CD14-positive monocyte (primary cell): ENCODE measurements around the gene FSHR. TPM values are rescaled to one million over a fixed set of nuclear protein-coding genes. Genes with fewer than 3 reads are reported as not detected.

ENCODE experiments used
- DNase-seq, 3 donors: peaks; one replicate each; pipeline ENCODE4 v3.0.0-alpha.2; 2011 to 2022
- H2AFZ ChIP-seq: 2 replicates; pipeline ENCODE4 v1.6.0; 2012; ENCODE audit warnings: mild to moderate bottlenecking, low read depth, low read length, inconsistent platforms; ENCODE audit not compliant: insufficient read depth, poor library complexity, severe bottlenecking
- H3K27ac ChIP-seq, 2 donors: 1 replicate in 1 of 2; 2 replicates in 1 of 2; pipeline ENCODE4 v1.5.1; 2012 to 2013; ENCODE audit warnings: low read length in 2 of 2, control low read depth in 1 of 2, inconsistent platforms in 1 of 2, low read depth in 1 of 2, mild to moderate bottlenecking in 1 of 2
- H3K27me3 ChIP-seq, 2 donors: one replicate each; pipeline versions ENCODE4 v1.6.0 to v1.6.1; 2011 to 2013; ENCODE audit warnings: low read length in 2 of 2; ENCODE audit not compliant: control insufficient read depth in 2 of 2, insufficient read depth in 2 of 2
- H3K36me3 ChIP-seq, 2 donors: replicated peaks in 1 of 2; 1 replicate in 1 of 2; 2 replicates in 1 of 2; pipeline versions ENCODE4 v1.5.1 to v1.6.1; 2012 to 2013; ENCODE audit warnings: low read length in 2 of 2, control low read depth in 1 of 2, inconsistent platforms in 1 of 2, mild to moderate bottlenecking in 1 of 2; ENCODE audit not compliant: insufficient read depth in 2 of 2, control insufficient read depth in 1 of 2
- H3K4me1 ChIP-seq, 2 donors: 1 replicate in 1 of 2; 2 replicates in 1 of 2; pipeline versions ENCODE4 v1.5.1 to v1.6.1; 2012 to 2013; ENCODE audit warnings: low read length in 2 of 2, control low read depth in 1 of 2, inconsistent platforms in 1 of 2, mild to moderate bottlenecking in 1 of 2, moderate library complexity in 1 of 2; ENCODE audit not compliant: insufficient read depth in 2 of 2, control insufficient read depth in 1 of 2
- H3K4me2 ChIP-seq: replicated peaks from 2 replicates; pipeline ENCODE3; 2012; ENCODE audit warnings: low read length, moderate library complexity, mild to moderate bottlenecking; ENCODE audit not compliant: poor library complexity, severe bottlenecking; ENCODE audit errors: extremely low read depth
- H3K4me3 ChIP-seq, 3 experiments: fragments of 200-600 bp in 1 of 3; sonication (generic) in 1 of 3; replicated peaks in 1 of 3; 1 replicate in 2 of 3; 2 replicates in 1 of 3; pipeline ENCODE4 v1.5.1; 2011 to 2013; ENCODE audit warnings: low read length in 3 of 3, mild to moderate bottlenecking in 3 of 3, control low read depth in 2 of 3, low read depth in 2 of 3, inconsistent platforms in 1 of 3, moderate library complexity in 1 of 3
- H3K79me2 ChIP-seq: 2 replicates; pipeline ENCODE4 v1.6.0; 2012; ENCODE audit warnings: mild to moderate bottlenecking, control low read depth, inconsistent platforms, low read length, moderate library complexity; ENCODE audit not compliant: insufficient read depth
- H3K9ac ChIP-seq: 2 replicates; pipeline ENCODE4 v1.6.0; 2017; ENCODE audit warnings: low read length, mild to moderate bottlenecking; ENCODE audit not compliant: insufficient read depth, poor library complexity, severe bottlenecking
- H3K9me3 ChIP-seq, 2 donors: replicated peaks in 1 of 2; 1 replicate in 1 of 2; 2 replicates in 1 of 2; pipeline versions ENCODE4 v1.5.1 to v1.6.1; 2012 to 2013; ENCODE audit warnings: low read length in 2 of 2, control low read depth in 1 of 2; ENCODE audit not compliant: control insufficient read depth in 1 of 2, insufficient read depth in 1 of 2
- H4K20me1 ChIP-seq: 2 replicates; pipeline ENCODE4 v1.6.0; 2012; ENCODE audit warnings: mild to moderate bottlenecking, low read length, control low read depth, moderate library complexity; ENCODE audit not compliant: insufficient read depth
- H3K27ac Mint-ChIP-seq, 7 donors: one replicate each; pipeline ENCODE4 v1.8.0; 2020; ENCODE audit warnings: mild to moderate bottlenecking in 7 of 7, mixed read lengths in 7 of 7, moderate library complexity in 6 of 7, inconsistent platforms in 2 of 7
- H3K27me3 Mint-ChIP-seq, 3 donors: one replicate each; pipeline ENCODE4 v1.8.0; 2021 to 2022; ENCODE audit warnings: low read depth in 3 of 3, mild to moderate bottlenecking in 3 of 3, mixed read lengths in 3 of 3, moderate library complexity in 3 of 3, inconsistent platforms in 1 of 3
- H3K36me3 Mint-ChIP-seq, 2 donors: one replicate each; pipeline ENCODE4 v1.8.0; 2020; ENCODE audit warnings: mixed read lengths in 2 of 2, inconsistent platforms in 1 of 2, mild to moderate bottlenecking in 1 of 2
- H3K4me1 Mint-ChIP-seq: one replicate; pipeline ENCODE4 v1.8.0; 2020; ENCODE audit warnings: mild to moderate bottlenecking, mixed read lengths
- H3K4me3 Mint-ChIP-seq, 2 donors: one replicate each; pipeline ENCODE4 v1.8.0; 2020; ENCODE audit warnings: mild to moderate bottlenecking in 2 of 2, mixed read lengths in 2 of 2, moderate library complexity in 1 of 2
- H3K9me3 Mint-ChIP-seq, 7 donors: one replicate each; pipeline ENCODE4 v1.8.0; 2020 to 2022; ENCODE audit warnings: mixed read lengths in 7 of 7, mild to moderate bottlenecking in 6 of 7, moderate library complexity in 6 of 7, inconsistent platforms in 2 of 7
- CTCF ChIP-seq: fragments of 200-600 bp; IDR thresholded peaks from one replicate; pipeline ENCODE4 v1.8.0; 2022; ENCODE audit warnings: antibody characterized with exemption, mild to moderate bottlenecking
- WGBS: methylation state at CpG from one replicate; pipeline ENCODE4 v1.1.5; 2013; ENCODE audit warnings: missing lambda C conversion rate; ENCODE audit not compliant: insufficient coverage; 5-methylcytosine and 5-hydroxymethylcytosine counted together
- intact Hi-C, 2 donors: fragments of 100-400 bp; cut with micrococcal nuclease; formaldehyde crosslinking; loops; one replicate each; pipeline versions ENCODE4 v1.15.0 to v1.15.1; 2023
- polyA plus RNA-seq, 3 donors: library from polyadenylated mRNA; depleted of rRNA in 1 of 3; unstranded in 2 of 3; stranded (reverse) in 1 of 3; fragments of 300-500 nt in 2 of 3; fragments of >200 nt in 1 of 3; fragmentation: Illumina TruSeq in 2 of 3; gene quantifications; 1 replicate in 2 of 3; 2 replicates in 1 of 3; pipeline ENCODE4 v1.2.3, GENCODE V29; 2012 to 2021

Gene FSHR
- polyA plus RNA-seq, 3 donors = not detected

- Histone ChIP-seq H3K4me1 (no peaks in the 10 kb centered on the region), H3K9me3 (no peaks in the 10 kb centered on the region), H2AFZ (no peak overlapping the region), H3K4me3 (no peak overlapping the region), H3K27me3 (peaks cover 0 to 2% of the 10 kb centered on the region in 2 donors), H3K79me2 (no peaks in the 10 kb centered on the region), H3K4me2 (no peak overlapping the region), H3K9ac (no peak overlapping the region), H3K36me3 (no peaks in the 10 kb centered on the region), H3K27ac (no peak overlapping the region), H4K20me1 (no peaks in the 10 kb centered on the region)
- no peak overlapping the region for H3K4me3 Mint-ChIP-seq
- WGBS = no CpG with 5 or more reads among the region's 3 CpGs
- DNase-seq = no peak
- peaks cover 2 to 5% (median 2%) of the 10 kb centered on the region in 3 donors for H3K27me3 Mint-ChIP-seq
- H3K27ac Mint-ChIP-seq = peak overlapping the region in 1 of 7 donors; percentile 43
- intact Hi-C loops = no loop called here
- no peak for TF ChIP-seq CTCF
- H3K4me1 Mint-ChIP-seq = no peaks in the 10 kb centered on the region
- H3K36me3 Mint-ChIP-seq = no peaks in the 10 kb centered on the region
- H3K9me3 Mint-ChIP-seq = peaks cover 0 to 2% (median 0%) of the 10 kb centered on the region in 7 donors
Observed at GRCh38 chr2:48952614-48953013, 201.7 kb downstream of the FSHR start.

GRCh38 chr2:48952143-48952542 is 202.2 kb downstream of the FSHR start:
- Histone ChIP-seq H3K27me3 (no peaks in the 10 kb centered on the region), H3K79me2 (no peaks in the 10 kb centered on the region), H2AFZ (no peak overlapping the region), H3K4me1 (no peaks in the 10 kb centered on the region), H3K4me2 (no peak overlapping the region), H3K27ac (no peak overlapping the region), H3K9ac (no peak overlapping the region), H3K4me3 (no peak overlapping the region), H3K9me3 (no peaks in the 10 kb centered on the region), H4K20me1 (no peaks in the 10 kb centered on the region), H3K36me3 (no peaks in the 10 kb centered on the region)
- intact Hi-C loops = no loop called here
- Mint-ChIP-seq H3K27me3 (peaks cover 2 to 5% (median 2%) of the 10 kb centered on the region in 3 donors), H3K4me3 (no peak overlapping the region), H3K36me3 (no peaks in the 10 kb centered on the region), H3K4me1 (no peaks in the 10 kb centered on the region), H3K9me3 (peaks cover 0 to 2% (median 0%) of the 10 kb centered on the region in 7 donors), H3K27ac (peak overlapping the region in 1 of 7 donors; percentile 43)
- no peak for TF ChIP-seq CTCF
- no peak for DNase-seq
- WGBS = 50% methylated on average over 3 of the region's 5 CpGs
